Measurements from ENCODE around the gene KIF3C.
"Not testable (repeated sequence)": the region's sequence is repeated elsewhere in the genome, so short reads cannot be mapped to it uniquely, and the experiment has no call there.

KIF3C gene

GRCh38 chr2:25958611-25959010, 23.7 kb downstream of the KIF3C start:
- not testable (repeated sequence) for DNase-seq

GRCh38 chr2:25957743-25958142, 24.6 kb downstream of the KIF3C start:
- DNase-seq = no peak

- no peak for DNase-seq
These were observed 26.3 kb downstream of the KIF3C start for GRCh38 chr2:25955869-25956535.

- DNase-seq = no peak
These were observed 27.3 kb downstream of the KIF3C start for GRCh38 chr2:25955036-25955435.

GRCh38 chr2:25954199-25954752, 28.0 kb downstream of the KIF3C start:
- DNase-seq = no peak

- peak; percentile 80 for DNase-seq
These were observed 31.2 kb downstream of the KIF3C start for GRCh38 chr2:25951071-25951547.

- DNase-seq = no peak
These were observed 33.9 kb downstream of the KIF3C start for GRCh38 chr2:25948437-25948836.

- DNase-seq = no peak
These were observed 41.3 kb downstream of the KIF3C start for GRCh38 chr2:25941042-25941441.

- DNase-seq = no peak
These were observed 43.0 kb downstream of the KIF3C start for GRCh38 chr2:25939257-25939668.

- DNase-seq = no peak
These were observed 44.0 kb downstream of the KIF3C start for GRCh38 chr2:25938345-25938744.

GRCh38 chr2:25936889-25937545, 45.3 kb downstream of the KIF3C start:
- no peak for DNase-seq

GRCh38 chr2:25933622-25934021, 48.7 kb downstream of the KIF3C start:
- DNase-seq = no peak

GRCh38 chr2:25929789-25930473, 52.4 kb downstream of the KIF3C start:
- DNase-seq = no peak

GRCh38 chr2:25928668-25929067, 53.6 kb downstream of the KIF3C start:
- DNase-seq = no peak

- no peak for DNase-seq
These were observed 55.1 kb downstream of the KIF3C start for GRCh38 chr2:25926984-25927756.

- DNase-seq = no peak
These were observed 59.8 kb downstream of the KIF3C start for GRCh38 chr2:25922501-25922900.

GRCh38 chr2:25920786-25921415, 61.4 kb downstream of the KIF3C start:
- DNase-seq = no peak

GRCh38 chr2:25920336-25920735, 62.0 kb downstream of the KIF3C start:
- DNase-seq = no peak

GRCh38 chr2:25917832-25918231, 64.5 kb downstream of the KIF3C start:
- DNase-seq = no peak

- DNase-seq = not testable (repeated sequence)
These were observed 64.9 kb downstream of the KIF3C start for GRCh38 chr2:25917411-25917810.

- not testable (repeated sequence) for DNase-seq
These were observed 66.1 kb downstream of the KIF3C start for GRCh38 chr2:25915944-25916772.
